ENCODE measurements around the gene MTERF1. TPM values are rescaled to one million over a fixed set of nuclear protein-coding genes. Genes with fewer than 3 reads are reported as not detected.
A peak's percentile ranks its signal among the peaks of the same experiment; 100 is the strongest.

The MTERF1 gene
- total RNA-seq, 1 donor from 2014 or later = 10.5 TPM

GRCh38 chr7:91852263-91852741 is 28.2 kb downstream of the MTERF1 start:
- no peak for TF ChIP-seq CTCF (IDR thresholded peaks at IDR 0.05; ENCODE audit: insufficient read depth, low read length, poor library complexity, severe bottlenecking)
- Histone ChIP-seq H3K4me3 (ENCODE audit: low read depth, low read length) (no peak overlapping the region), H3K27me3 (ENCODE audit: control insufficient read depth, insufficient read depth, low read length) (no peaks in the 10 kb centered on the region), H3K36me3 (ENCODE audit: control insufficient read depth, insufficient read depth, low read length) (no peaks in the 10 kb centered on the region)
- no peak for DNase-seq (ENCODE audit: low read depth)

GRCh38 chr7:91850455-91850854 is 30.0 kb downstream of the MTERF1 start:
- Histone ChIP-seq H3K27me3 (ENCODE audit: control insufficient read depth, insufficient read depth, low read length) (no peaks in the 10 kb centered on the region), H3K4me3 (ENCODE audit: low read depth, low read length) (no peak overlapping the region), H3K36me3 (ENCODE audit: control insufficient read depth, insufficient read depth, low read length) (no peaks in the 10 kb centered on the region)
- DNase-seq (ENCODE audit: low read depth) = peak; percentile 42
- no peak for TF ChIP-seq CTCF (IDR thresholded peaks at IDR 0.05; ENCODE audit: insufficient read depth, low read length, poor library complexity, severe bottlenecking)

- no peak for DNase-seq (ENCODE audit: low read depth)
- H3K36me3 ChIP-seq (ENCODE audit: control insufficient read depth, insufficient read depth, low read length) = no peaks in the 10 kb centered on the region
- no peaks in the 10 kb centered on the region for H3K27me3 ChIP-seq (ENCODE audit: control insufficient read depth, insufficient read depth, low read length)
- no peak overlapping the region for H3K4me3 ChIP-seq (ENCODE audit: low read depth, low read length)
- TF ChIP-seq CTCF (IDR thresholded peaks at IDR 0.05; ENCODE audit: insufficient read depth, low read length, poor library complexity, severe bottlenecking) = no peak
Observed at GRCh38 chr7:91847876-91848588, 32.5 kb downstream of the MTERF1 start.

GRCh38 chr7:91847231-91847630 is 33.3 kb downstream of the MTERF1 start:
- H3K36me3 ChIP-seq (ENCODE audit: control insufficient read depth, insufficient read depth, low read length) = no peaks in the 10 kb centered on the region
- no peak for DNase-seq (ENCODE audit: low read depth)
- no peak overlapping the region for H3K4me3 ChIP-seq (ENCODE audit: low read depth, low read length)
- no peak for TF ChIP-seq CTCF (IDR thresholded peaks at IDR 0.05; ENCODE audit: insufficient read depth, low read length, poor library complexity, severe bottlenecking)
- H3K27me3 ChIP-seq (ENCODE audit: control insufficient read depth, insufficient read depth, low read length) = no peaks in the 10 kb centered on the region

GRCh38 chr7:91846436-91846835 is 34.1 kb downstream of the MTERF1 start:
- no peak overlapping the region for H3K4me3 ChIP-seq (ENCODE audit: low read depth, low read length)
- no peaks in the 10 kb centered on the region for H3K27me3 ChIP-seq (ENCODE audit: control insufficient read depth, insufficient read depth, low read length)
- no peak for DNase-seq (ENCODE audit: low read depth)
- TF ChIP-seq CTCF (IDR thresholded peaks at IDR 0.05; ENCODE audit: insufficient read depth, low read length, poor library complexity, severe bottlenecking) = no peak
- H3K36me3 ChIP-seq (ENCODE audit: control insufficient read depth, insufficient read depth, low read length) = no peaks in the 10 kb centered on the region

- no peak overlapping the region for H3K4me3 ChIP-seq (ENCODE audit: low read depth, low read length)
- no peak for DNase-seq (ENCODE audit: low read depth)
- no peak for TF ChIP-seq CTCF (IDR thresholded peaks at IDR 0.05; ENCODE audit: insufficient read depth, low read length, poor library complexity, severe bottlenecking)
- no peaks in the 10 kb centered on the region for H3K27me3 ChIP-seq (ENCODE audit: control insufficient read depth, insufficient read depth, low read length)
- no peaks in the 10 kb centered on the region for H3K36me3 ChIP-seq (ENCODE audit: control insufficient read depth, insufficient read depth, low read length)
Observed at GRCh38 chr7:91843831-91844230, 36.7 kb downstream of the MTERF1 start.

Data from kidney epithelial cell (primary cell).